HG03460 (cell line): ENCODE results near the gene FNDC8.
"Not testable (repeated sequence)": the region's sequence is repeated elsewhere in the genome, so short reads cannot be mapped to it uniquely, and the experiment has no call there.

Source experiments
- ATAC-seq: cut with Tn5 transposase; IDR thresholded peaks from one replicate; pipeline ENCODE4 v1.9.1; 2021; ENCODE audit not compliant: unreplicated experiment

Gene FNDC8

GRCh38 chr17:35094902-35095301 lies 26.5 kb upstream of the FNDC8 start:
- ATAC-seq, result no peak

- ATAC-seq, result no peak
Measured at GRCh38 chr17:35095741-35096140, 25.7 kb upstream of the FNDC8 start.

- no peak for ATAC-seq
Measured at GRCh38 chr17:35097776-35098175, 23.6 kb upstream of the FNDC8 start.

GRCh38 chr17:35099908-35100307 lies 21.5 kb upstream of the FNDC8 start:
- no peak for ATAC-seq

GRCh38 chr17:35101036-35101435 lies 20.4 kb upstream of the FNDC8 start:
- ATAC-seq, result no peak

- no peak for ATAC-seq
Measured at GRCh38 chr17:35101725-35102124, 19.7 kb upstream of the FNDC8 start.

GRCh38 chr17:35103271-35103670 lies 18.1 kb upstream of the FNDC8 start:
- ATAC-seq, result no peak

- ATAC-seq, result no peak
Measured at GRCh38 chr17:35104844-35105450, 16.5 kb upstream of the FNDC8 start.

GRCh38 chr17:35110791-35111190 lies 10.6 kb upstream of the FNDC8 start:
- ATAC-seq, result not testable (repeated sequence)

GRCh38 chr17:35116845-35117244 lies 4.6 kb upstream of the FNDC8 start:
- no peak for ATAC-seq

- no peak for ATAC-seq
Measured at GRCh38 chr17:35117984-35118383, 3.4 kb upstream of the FNDC8 start.

GRCh38 chr17:35119370-35120165 lies 1.8 kb upstream of the FNDC8 start, which contains the start of gene RAD51D:
TSS of gene RAD51D (minus strand) at chr17:35119860. CDS start at chr17:35119613, 247 bp downstream.
- peak; percentile 74 for ATAC-seq

- no peak for ATAC-seq
Measured at GRCh38 chr17:35127751-35128514, 6.5 kb downstream of the FNDC8 start.

GRCh38 chr17:35129154-35129972 lies 7.9 kb downstream of the FNDC8 start:
- no peak for ATAC-seq

- ATAC-seq, result no peak
Measured at GRCh38 chr17:35129973-35130351, 8.5 kb downstream of the FNDC8 start.

- no peak for ATAC-seq
Measured at GRCh38 chr17:35130392-35130791, 9.0 kb downstream of the FNDC8 start.

GRCh38 chr17:35132099-35132498 lies 10.7 kb downstream of the FNDC8 start:
- no peak for ATAC-seq

- ATAC-seq, result no peak
Measured at GRCh38 chr17:35132816-35133550, 11.6 kb downstream of the FNDC8 start.

GRCh38 chr17:35135322-35135721 lies 13.9 kb downstream of the FNDC8 start:
- no peak for ATAC-seq

- no peak for ATAC-seq
Measured at GRCh38 chr17:35138218-35138617, 16.8 kb downstream of the FNDC8 start.
